GM19372 (cell line): ENCODE results near the gene RANBP10.

ENCODE experiments used
- ATAC-seq: cut with Tn5 transposase; IDR thresholded peaks from one replicate; pipeline ENCODE4 v1.9.1; 2021; ENCODE audit warnings: mild to moderate bottlenecking, low read depth, moderate library complexity; ENCODE audit not compliant: unreplicated experiment

RANBP10 gene

DNA sequence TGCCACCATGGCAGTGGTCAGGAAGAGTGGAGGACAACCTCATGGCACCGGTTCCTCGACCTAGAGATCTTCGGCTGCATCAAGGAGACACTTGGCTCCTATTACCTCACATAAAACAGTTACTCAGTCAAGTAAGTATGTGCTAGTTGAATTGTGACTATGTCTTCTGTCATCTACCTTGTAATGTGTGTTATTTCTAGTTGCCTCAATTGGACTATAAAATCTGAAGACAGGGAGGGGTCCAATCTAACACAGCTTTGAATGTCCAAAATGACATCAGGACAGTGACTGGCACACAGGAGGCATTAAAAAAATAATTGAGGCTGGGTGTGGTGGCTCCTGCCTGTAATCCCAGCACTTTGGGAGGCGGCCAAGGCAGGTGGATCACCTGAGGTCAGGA lies 122.6 kb downstream of the RANBP10 start:
- no peak for ATAC-seq

DNA sequence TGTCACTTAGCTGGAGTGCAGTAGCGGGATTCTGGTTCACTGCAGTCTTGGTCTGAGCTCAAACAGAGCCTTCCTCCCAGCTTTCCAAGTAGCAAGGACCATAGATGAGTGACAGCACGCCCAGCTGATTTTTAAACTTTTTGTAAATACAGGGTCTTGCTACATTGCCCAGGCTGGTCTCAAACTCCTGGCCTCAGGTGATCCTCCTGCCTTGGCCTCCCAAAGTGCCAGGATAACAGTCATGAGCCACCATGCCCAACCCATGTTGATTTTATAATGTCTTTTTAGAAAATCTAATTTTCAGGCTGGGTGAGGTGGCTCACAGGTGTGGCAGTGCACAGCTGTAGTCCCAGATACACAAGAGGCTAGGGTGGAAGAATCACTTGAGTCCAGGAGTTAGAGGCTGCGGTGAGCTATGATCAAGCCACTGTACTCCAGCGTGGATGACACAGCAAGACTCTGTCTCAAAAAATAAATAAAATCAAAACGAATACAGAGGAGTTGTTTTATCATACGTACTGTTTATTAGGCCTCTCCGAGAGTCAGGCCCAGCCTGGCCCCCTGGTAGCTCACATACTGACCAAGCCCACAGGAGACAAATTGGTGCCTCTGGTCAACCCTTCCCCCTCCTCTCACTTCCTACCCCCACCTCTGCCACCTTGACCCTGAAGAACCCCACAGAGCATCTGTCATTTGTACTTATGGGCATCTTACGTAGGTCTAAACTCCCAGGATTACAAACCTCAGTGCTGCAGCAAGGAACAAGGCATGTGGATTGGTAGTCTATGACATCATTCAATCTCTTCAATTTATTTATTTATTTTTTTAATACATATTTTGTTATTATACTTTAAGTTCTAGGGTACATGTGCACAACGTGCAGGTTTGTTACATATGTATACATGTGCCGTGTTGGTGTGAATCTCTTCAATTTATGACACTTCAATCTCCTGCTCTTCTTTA lies 126.1 kb downstream of the RANBP10 start:
- no peak for ATAC-seq

DNA sequence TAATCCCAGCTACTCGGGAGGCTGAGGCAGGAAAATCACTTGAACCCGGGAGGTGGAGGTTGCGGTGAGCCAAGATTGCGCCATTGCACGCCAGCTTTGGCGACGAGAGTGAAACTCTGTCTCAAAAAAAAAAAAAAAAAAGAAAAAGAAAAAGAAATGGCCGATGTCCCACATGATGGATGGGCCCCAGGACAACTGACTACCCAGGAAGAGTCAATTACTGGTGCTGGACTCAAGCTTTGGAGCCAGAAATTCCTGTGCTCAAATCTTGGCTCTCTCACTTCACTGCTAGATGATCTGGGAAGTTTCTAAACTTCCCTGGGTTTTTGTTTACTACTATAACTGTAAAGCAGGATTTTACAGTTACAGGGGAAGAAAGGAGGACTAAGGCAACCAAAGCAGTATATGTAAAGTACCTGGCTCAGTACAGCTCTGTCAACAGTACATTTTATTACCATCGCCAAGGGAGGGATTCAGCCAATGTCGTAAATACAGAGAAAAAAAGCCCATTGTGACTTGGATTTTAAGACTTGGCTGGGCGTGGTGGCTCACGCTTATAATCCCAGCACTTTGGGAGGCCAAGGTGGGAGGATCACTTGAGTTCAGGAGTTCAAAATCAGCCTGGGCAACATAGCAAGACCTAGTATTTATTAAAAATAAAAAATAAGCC lies 127.9 kb downstream of the RANBP10 start:
- no peak for ATAC-seq

DNA sequence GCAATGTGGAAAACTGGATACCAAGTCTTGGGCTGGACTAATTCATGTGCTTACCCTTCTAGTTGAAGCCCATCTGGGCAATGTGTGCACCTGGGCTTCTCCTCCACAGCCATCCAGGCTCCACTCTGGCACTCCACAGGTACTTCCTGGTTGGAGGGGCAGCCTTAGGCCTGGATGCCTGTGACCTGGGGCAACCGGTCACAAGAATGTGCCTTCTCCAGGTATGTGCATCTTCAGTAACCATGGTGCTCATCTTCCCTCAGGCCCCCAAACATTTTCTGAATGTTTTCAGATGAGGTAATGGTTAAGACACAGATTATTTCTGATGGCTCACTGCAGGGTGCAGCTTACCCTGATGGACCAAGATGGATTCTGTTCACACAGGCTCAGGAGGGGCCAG lies 128.6 kb downstream of the RANBP10 start:
- ATAC-seq = no peak

DNA sequence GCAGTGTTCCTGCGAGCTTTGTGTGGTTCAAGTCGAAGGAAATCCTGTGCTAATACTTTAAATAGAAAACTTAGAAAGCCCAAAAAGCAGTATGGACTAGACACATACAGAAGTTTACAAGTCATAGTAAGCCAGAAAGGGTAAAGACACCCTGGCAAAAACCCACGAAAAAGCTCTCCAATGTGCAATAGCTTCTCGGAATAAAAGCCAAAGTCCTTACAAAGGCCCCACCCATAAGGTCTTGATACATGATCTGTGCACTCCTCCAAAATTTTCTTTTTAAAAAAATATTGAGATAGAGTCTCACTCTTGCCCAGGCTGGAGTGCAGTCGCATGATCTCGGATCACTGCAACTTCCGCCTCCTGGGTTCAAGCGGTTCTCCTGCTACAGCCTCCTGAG lies 129.4 kb downstream of the RANBP10 start:
- ATAC-seq = no peak

DNA sequence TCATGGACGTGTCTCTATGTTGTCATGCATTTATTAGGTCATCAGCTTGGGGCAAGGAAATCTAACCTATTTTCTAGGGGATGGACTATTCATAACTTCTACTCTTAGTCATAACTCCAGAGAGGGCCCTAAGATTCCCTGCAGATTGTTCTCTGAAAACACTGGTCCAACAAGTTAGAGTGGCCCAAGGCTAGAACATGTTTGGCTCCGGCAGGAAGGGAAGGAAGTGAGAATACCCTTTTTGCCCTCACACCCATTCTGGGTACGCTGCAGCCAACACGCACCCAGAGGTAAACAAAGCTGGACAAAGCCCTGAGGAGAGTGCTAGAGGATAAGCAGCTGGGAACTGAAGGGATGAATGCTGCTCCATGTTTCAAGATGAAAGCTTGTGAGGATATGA lies 129.8 kb downstream of the RANBP10 start:
- ATAC-seq = no peak

DNA sequence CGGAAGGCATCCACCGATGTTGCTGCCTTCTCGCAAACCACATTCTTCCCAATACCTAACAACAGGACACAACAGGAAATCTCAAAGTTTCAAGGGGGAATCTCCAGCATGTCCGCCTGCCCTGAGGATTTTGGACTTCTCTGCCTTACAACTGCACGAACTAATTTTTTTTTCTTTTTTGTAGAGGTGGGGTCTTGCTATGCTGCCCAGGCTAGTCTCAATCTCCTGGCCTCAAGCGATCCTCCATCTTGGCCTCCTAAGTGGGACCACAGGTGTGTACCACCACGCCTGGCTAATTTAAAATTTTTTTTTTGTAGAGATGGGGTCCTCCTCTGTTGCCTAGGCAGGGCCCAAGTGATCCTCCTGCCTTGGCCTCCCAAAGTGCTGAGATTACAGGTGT lies 130.4 kb downstream of the RANBP10 start:
- ATAC-seq = no peak

DNA sequence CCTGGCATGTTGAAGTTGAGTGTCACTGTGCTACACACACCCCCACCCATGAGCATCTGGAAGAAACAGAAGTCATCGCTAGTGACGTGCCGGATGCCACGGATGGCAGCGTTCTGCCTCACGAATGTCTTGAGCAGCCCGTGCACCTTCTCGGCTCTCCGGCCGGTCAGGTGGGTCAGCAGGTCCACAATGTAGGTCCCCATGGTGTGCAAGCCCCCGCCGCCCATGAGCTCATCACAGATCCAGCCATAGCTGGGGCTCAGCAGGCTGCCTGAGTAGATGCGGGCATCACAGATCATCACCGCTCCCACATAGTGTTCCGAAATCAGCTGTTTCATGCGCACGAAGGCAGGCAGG lies 130.8 kb downstream of the RANBP10 start:
- ATAC-seq = no peak

DNA sequence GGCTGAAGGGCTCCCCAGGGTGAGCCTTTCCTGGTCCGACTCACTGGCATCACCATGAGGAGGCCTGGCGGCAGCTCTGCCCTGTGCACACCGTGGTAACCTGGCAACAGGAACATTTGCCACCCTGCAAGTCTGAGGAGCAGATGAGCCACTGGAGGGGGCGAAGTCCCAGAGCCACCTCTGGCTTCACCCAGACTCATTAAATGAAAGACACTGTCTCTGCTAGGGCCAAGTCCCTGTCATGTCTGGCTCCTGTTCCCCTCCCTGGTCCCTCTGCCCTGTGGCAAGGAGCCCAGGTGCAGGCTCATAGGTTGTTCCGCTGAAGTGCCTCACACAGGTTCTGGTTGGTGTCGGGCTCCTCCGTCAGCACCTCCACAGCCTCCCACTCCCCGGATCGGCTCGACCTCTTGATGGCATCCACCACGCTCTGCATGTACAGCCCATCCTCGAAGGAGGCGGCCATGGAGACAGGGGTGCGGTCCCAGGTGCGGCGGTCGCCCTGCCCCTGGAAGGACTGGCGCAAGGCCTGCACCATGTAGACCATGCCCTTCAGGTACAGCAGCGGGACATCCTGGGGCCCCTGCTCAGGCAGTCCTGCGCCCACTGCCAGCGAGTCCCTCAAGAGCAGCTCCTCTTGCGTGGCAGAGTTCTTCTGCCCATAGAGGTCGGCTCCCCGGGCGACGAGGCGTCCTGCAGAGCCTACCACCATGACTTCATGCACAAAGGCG lies 131.3 kb downstream of the RANBP10 start:
- ATAC-seq = no peak

DNA sequence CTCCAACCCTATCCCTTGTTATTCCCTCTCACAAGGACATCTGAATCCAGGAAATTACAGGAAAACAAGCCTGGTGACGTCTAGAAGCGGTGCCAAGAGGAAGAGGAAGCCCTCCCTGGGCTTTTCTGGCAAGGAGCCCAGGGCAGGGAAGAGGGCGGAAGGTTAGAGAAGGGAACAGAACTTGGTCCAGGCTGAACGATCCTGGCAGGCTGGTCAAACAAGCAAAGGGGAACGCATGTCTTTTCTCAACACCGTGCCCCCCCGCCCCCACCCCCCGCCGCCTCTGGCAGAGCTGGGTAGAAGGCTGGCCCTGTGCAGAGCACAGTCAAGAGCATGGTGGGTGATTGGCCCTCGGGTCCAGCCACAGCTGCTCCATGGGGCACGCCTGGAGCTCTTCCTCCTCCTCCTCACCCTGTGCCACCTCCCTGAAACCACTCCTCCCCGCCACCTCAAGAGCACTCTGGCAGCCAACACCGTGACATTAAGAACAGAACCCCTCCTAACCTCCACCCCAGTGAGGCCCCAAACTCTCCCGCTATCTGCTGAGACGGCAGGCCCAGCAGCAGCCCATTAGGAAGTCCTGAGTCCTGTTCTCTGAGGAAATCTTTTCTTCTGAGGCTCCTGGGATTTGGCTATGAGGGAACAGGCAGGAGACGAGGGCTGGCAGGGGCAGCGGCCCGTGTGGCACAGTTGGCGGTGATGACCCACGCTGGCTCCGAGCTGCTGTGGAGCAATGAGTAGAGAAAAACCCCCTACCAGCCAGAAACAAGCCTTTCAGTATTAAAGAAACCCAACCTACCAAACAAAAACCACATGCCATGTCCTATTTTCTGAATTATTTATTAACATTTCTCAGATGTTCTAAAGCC lies 132.4 kb downstream of the RANBP10 start:
- ATAC-seq = no peak
